C1 segment of cervical spinal cord (tissue), 14 donors: ENCODE results near the gene ZCCHC8.
A peak's percentile ranks its signal among the peaks of the same experiment; 100 is the strongest.
"Not testable (repeated sequence)": the region's sequence is repeated elsewhere in the genome, so short reads cannot be mapped to it uniquely, and the experiment has no call there.

Experiments
- DNase-seq, 14 donors: peaks; one replicate each; lab custom pipeline; 2025; lab: John Stamatoyannopoulos, UW

The ZCCHC8 gene

DNA sequence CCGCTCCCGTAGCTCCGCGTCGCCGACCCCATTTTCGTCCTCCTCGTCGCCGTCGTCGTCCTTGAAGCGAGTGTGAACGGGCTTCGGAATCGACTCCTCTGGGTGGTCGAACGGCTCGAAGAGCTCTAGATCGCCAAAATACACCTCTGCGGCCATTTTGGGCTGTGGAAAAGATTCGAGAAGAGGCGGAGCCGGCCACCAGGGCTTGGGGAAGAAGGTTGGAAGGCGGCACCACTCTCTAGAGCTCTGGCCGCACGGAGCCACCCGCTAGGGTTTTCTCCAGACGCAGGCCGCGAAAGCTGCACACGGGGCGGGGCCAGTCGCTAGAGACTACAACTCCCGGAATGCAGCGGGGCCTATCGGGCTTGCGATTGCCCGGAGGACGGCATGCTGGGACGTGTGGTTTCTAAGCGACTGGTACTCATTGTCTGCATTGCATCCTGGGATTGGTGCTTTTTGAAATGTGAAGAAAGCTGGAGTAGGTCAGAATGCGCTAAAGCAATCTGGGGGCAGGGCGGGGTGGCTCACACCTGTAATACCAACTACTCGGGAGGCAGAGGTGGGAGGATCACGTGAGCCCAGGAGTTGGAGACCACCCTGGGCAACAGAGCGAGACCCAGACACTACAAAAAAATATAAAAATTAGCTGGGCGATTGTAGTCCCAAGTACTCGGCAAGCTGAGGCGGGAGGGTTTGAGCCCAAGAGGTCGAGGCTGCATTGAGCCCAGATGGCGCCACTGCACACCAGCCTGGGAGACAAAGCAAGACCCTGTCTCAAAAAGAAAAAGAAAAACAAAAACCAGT, at the start of gene ZCCHC8:
Gene ZCCHC8, minus strand, starts transcription at position 248 of the 804 bp plus-strand sequence. Its CDS starts 92 bp downstream, at position 156.
- DNase-seq: peak; percentile 76 to 97 (median 92)

DNA sequence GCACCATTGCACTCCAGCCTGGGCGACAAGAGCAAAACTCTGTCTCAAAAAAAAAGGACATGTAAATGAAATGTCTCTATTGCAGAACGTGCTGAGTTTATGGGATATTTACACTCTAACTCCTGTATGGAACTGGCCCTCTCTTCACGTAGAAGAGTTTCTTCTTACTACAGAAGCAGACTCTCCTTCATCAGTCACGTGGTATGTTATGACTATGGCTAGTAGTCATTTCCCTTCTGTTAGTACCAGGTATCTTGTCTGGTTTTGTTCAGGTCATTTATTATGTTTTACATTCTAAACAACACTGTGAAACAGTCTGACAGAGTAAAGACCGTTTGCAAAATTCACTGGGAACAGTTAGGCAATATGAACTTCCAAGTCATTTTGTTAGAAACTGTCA, 46.6 kb upstream of the ZCCHC8 start:
- no peak for DNase-seq

DNA sequence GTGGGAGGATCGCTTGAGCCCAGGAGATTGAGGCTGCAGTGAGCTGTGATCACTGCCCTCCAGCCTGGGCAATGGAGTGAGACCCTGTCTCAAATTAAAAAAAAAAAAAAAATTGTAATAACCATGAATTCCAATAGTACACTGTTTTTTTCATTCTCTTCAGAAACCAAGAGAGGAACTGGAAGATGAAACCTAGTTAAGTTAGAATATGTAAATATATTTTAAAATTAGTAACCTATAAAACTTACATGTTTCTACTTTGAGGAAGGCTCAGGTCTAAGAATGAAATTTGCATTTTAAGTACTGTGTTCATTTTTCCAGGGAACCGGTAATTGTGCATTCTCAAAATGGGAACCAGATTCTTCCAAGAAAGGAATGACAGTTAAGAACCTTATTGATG, 45.1 kb upstream of the ZCCHC8 start:
- DNase-seq: no peak

DNA sequence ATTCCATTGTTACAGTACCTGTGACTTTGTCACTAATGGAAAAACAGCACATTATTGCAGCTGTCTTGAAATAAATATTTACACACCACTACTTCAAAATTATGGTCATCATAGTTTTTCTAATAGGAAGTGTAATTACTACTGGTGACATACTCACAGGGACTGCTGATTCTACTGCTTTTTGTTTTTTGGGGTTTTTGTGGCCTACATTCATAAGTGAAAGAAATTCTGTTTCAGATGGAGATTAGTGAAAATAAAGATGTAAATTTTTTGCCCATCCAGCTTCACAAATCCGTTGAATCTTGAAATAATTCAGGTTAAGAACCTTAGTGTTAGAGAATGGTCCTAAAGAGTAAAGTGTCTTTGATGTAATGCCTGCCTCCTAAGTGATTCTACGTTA, 43.8 kb upstream of the ZCCHC8 start:
- DNase-seq: no peak

DNA sequence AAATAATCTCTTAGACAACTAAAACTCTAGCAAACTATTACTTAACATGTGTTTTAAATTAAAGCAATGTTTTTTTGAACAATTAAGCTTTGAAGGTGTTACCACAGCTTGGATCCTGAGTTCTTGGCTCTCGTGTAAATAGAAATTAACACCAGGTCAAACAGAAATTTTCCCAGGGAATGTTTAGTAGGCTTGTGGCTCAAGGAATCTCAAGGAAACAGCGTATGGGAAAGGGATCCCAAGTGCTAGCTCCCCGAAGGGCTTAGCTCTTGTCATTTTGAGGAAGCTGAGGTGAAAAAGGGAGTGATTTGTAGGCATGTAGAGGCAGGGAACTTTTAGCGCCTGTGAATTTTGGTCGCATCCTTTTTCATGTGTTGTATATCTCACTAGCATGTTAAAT, 37.8 kb upstream of the ZCCHC8 start:
- no peak for DNase-seq

DNA sequence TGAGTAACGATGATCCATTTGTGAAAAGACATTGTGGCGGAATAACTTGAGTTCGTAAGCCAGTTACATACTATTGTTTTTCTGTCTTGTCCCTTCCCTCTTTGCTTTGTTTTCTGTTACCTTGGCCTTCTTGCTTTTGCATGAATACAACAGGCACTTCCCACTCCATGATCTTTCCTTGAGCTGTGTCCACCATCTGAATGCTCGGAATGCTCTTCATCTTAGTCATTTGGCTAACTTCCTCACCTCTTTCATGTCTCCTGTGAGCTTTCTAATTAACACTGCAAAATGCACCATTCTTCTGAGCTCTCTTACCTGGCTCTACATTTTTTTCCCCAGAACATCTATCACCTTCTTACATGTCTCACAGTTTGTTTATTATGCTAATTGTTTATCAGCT, 36.3 kb upstream of the ZCCHC8 start:
- no peak for DNase-seq

DNA sequence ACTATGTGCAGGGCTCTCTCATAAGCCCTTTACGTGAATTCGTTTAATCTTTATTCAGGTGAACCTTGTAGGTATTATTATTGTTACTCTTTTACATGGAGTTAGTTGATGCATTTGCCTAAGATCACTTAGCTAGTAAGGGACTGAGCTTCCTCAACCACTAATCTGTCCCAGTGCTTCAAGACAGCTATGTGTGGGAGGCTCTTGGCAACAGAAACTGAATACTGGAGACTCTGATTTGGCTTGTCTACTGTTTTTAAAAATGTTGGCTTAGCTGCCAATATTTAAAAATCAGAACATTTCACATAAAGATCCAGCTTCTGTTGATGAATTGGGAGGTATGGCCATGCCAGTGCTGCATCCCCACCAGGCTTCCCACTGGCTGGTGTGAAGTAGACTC, 33.1 kb upstream of the ZCCHC8 start:
- no peak for DNase-seq

DNA sequence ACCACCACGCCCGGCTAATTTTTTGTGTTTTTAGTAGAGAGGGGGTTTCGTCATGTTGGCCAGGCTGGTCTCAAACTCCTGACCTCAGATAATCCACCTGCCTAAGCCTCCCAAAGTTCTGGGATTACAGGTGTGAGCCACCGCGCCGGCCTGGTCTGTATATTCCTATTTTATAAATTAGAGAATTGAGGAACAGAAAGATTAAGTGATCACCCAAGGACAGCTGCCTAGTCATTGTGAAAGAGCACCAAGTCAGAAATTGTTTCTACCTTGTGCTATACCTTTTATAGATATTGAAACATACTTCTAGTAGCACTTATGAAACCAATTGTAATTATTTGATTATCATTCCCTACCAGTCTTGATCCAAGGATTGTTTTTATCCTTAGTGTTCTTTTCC, 28.3 kb upstream of the ZCCHC8 start:
- no peak for DNase-seq

DNA sequence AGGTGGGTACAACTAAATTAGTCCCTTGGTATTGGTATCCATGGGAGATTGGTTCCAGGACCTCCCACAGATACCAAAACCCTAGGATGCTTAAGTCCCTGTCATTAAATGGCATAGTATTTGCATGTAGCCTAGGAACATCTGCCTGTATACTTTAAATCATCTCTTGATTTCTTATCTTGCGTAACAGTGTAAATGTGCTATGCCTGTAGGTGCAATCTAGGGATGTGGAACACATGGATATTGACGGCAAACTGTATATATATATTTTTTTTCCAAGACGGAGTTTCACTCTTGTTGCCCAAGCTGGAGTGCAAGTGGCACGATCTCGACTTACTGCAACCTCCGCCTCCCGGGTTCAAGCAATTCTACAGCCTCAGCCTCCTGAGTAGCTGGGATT, 27.9 kb upstream of the ZCCHC8 start:
- DNase-seq: no peak

DNA sequence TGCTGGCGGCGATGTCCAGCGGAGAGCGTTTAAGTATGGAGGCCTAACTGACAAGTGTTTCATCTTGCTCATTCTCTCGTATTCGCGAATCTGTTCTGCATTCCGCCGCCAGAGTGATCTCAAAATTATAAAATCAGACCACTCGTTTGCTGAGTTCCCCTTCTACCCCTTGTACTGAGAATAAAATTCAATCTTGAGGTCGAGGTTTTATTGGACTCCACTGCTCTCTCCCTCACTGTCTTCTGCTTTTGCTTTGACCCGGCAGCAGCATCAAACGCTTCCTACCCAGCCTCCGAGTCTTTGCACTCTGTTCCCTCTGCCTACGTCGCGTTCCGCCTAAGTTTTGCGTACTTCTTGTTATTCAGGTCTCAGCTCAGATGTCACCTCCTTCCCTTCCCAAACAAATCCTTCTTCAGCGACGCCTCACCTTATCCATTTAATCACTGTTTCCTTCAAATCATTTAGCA, 26.8 kb upstream of the ZCCHC8 start:
- DNase-seq: peak in 1 of 14 donors; percentile 13

DNA sequence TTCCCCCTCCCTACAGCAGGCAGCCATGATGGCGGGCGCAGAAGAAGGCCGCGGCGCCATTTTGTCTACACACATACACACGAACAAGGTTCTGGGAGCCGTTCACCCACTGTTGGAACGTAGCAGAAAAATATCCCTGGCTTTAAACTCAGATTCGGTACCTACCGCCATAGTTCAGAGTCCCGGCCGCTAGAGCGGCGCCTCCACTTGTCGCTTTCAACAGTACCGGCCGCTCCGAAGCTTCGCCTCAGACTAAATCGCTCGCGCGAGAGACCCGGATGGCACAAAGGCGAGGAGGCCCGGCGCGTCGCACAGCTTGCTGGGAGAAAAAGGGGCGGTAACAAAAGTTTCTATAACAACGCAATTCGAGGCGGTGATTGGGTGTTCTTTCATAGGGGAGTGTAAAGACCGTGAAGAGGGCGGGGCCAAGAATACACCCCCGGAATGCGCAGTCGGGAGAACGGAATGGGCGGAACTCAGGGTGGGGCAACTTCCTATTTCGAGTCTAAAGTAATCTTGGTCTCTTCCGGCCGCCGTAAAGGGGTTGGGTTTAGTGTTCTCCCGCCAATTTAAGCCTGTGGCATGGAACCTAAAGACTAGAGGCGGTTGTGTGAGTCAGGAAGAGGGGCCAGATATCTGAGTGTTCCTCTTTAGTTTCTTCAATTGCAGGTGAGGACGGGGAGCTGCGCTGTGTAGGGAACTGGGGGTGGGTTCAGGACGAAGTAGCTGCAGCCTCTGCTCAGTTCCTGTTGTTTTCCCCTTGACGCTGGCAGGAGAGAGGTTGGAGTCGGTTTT, 26.1 kb upstream of the ZCCHC8 start, which contains the start of the genes KNTC1 and RSRC2:
Gene KNTC1, plus strand, starts transcription at position 567 of the 795 bp plus-strand sequence. CDS start 2,815 bp downstream, outside the sequence.
Gene RSRC2, minus strand, starts transcription at position 254 of the 795 bp plus-strand sequence. Its CDS starts 83 bp downstream, at position 171.
- DNase-seq: peak; percentile 88 to 100 (median 98)

DNA sequence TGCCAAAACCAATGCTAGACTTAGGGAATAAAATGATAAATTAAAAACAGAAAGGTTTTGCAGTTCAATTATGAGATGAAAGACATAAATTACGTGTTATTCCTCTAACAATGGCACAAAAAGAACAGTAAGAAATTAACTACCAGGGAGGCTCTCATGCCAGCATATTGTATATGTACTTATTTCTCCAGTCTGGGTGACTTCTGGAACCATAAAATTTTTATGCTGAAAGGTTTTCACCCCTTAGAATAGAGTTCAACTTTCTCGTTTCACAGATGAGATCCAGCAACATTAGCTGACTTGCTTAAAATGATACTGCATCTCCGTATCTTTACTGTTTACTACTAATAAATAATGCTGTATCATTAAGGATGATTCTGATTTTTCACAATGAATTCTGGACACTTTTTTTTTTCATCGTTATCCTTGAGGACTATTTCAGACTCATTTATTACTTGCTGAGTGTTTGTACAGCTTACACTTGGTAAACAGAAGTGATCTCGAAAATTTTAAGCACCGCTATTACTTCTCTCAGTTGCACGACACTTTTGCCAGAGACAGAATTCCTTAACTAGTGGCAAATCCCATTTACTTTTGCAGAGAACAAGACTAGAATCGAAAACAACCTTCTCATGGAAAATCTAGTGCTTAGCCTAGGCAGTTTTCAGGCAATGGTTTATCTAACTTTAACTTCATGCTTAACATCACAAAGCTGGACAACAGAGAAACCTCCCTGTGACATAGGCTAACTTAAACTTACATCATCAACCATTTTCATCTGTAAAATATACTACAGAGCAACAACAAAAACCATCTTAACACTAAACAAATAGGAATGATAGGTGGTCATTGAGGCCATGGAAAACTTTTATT, 23.4 kb upstream of the ZCCHC8 start:
- no peak for DNase-seq

DNA sequence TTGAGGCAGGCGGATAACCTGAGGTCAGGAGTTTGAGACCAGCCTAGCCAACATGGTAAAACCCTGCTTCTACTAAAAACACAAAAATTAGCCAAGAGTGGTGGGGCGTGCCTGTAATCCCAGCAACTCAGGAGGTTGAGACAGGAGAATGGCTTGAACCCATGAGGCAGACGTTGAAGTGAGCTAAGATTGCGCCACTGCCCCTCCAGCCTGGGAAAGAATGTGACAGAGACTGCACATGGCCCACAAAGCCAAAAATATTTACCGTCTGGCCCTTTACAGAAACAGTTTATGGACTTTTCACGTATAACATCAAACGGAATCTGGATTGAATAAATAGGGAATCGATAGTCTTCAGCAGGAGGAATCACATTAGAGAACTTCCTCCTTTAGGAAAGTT, 22.5 kb upstream of the ZCCHC8 start:
- no peak for DNase-seq

DNA sequence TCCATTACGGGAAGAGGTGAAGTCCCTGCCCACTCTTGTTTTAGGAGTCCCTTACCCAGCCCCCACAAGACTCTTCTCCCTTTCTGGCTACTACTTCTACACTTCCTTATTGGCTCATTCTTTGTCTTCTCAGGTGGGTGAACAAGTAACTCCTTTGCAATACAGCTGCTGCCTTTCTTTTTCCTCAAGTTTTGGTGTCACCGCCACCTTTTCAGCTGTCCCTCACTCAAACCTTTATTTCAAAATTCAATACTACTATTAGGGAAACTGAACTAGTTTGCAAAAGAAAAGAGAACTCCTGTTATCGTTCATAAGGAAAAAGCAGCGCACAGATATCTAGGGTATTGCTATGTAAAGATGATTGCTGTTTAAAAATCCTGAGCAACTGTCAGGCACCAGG, 19.9 kb upstream of the ZCCHC8 start:
- no peak for DNase-seq

DNA sequence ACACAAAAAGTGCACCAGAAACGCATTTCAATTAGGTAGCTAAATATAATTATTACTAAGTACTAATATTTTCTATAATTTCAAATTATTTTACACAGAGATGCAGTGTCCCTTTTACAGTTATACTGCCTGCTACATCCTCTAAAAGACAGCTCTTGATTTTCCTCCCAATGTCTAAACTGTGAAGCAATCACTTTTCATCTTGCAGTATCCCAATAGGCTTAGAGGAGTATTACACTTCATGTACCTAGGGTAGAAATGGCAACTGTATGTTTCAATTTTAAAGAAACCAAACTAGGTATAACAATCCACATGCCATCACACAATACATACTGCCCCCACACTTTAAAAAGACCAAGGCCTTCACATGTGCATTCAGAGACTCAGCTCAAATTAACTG, 18.7 kb upstream of the ZCCHC8 start:
- no peak for DNase-seq

DNA sequence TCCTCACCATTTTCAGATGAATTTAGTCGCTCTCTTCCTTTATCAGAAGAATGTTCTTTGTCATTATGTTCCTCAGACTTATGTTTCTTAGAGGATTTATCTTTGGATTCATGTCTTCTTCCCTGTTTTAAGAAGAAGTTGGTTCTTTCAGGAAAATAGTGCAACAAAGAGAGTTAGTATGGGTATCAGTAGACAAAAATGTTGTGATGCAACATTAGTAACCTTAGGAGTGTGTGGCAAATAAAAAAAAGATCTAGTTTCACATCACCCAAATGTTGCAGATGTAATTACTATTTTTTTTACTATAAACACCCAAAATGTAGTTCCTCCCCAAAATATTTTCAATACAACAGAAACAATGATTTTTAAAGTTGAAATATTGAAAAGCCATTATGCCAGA, 18.2 kb upstream of the ZCCHC8 start:
- no peak for DNase-seq

DNA sequence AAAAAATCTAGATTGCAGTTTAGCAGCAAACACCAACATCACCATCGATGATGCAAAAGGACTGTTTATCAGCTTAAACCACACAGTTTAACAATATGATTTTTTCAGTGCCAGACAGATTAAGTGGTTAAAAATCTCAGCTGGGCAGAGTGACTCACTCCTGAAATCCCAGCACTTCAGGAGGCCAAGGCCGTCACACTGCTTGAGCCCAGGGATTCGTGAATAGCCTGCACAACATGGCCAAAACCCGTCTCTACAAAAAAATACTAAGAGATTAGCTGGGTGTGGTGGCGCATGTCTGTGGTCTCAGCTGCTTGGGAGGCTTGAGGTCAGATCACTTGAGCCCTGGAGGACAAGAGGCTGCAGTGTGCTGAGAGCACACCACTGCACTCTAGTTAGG, 17.1 kb upstream of the ZCCHC8 start:
- no peak for DNase-seq

DNA sequence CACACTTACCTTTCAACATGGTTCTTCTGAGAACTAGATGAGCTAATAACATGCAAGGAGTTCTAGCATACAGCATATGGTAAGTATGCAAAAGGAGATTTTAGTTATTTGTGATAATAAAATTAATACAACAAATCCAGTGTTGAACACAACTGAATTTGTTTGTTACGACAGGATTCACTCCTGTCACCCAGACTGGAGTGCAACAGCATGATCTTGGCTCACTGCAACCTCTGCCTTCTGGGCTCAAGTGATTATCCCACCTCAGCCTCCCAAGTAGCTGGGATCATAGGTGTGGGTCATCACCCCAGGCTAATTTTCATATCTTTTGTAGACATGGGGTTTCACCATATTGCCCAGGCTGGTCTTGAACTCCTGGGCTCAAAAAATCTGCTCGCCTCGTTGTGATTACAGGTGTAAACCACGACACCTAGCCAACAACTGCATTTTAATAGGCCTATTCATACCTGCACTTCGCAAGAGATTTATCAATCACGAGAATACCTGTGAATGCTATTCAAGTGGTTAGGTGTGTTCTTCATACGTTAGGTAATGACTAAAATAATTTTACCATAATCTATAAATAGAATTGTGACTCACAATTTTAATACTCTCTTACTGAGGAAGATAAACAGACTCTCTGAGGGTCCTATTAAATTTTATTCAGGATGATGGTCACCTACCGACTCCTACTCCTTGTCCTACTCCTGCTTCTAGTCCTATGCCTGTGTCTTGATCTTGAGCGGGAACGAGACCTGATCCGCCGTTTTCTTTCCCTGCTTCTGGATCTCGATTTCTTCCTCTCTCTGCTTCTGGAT, 16.0 kb upstream of the ZCCHC8 start:
- no peak for DNase-seq

DNA sequence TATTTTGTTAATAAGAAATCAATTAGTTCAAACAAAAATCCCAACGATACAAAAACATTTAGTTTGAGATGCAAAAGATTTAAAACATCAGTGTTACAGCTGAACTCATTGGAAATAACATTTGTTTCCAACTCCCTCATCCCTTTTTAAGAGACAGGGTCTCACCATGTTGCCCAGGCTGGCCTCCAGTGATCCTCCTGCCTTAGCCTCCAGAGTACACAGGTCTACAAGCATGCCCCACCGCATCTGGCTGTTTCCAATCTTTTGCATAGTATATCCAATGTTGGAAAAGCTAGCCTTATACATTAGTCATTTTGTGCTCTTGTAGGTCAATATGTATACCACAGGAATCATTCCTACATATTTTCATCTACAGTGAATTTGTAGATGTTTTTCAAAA, 14.5 kb upstream of the ZCCHC8 start:
- no peak for DNase-seq

DNA sequence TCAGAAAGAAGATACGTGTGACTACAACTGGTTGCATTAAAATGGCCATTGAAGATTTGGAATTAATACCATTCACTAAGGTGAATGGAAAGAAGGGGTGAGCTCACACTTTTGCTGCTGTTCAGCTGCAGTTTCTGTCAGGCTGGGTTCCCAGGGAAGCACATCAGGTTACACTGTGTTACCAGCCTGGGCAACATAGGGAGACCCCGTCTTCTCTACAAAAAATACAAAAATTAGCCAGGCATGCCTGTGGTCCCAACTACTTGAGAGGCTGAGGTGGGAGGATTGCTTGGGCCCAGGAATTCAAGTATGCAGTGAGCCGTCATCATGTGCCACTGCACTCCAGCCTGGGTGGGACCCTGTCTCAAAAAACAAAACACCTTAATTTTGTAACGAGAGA, 12.9 kb upstream of the ZCCHC8 start:
- no peak for DNase-seq

DNA sequence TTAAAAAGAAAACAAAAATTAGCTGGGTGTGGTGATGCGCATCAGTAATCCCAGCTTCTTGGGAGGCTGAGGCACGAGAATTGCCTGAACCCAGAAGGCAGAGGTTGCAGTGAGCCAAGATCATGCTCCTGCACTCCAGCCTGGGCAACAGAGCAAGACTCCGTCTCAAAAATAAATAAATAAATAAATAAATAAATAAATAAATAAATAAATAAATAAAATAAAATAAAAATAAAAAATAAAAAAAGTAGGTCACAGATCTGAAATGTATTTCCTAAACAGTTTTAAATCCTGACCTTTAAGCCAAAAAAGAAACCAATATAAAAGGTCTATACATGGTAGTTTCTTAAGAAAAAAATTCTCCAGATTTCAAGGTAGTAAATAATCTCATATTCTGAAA, 12.3 kb upstream of the ZCCHC8 start:
- not testable (repeated sequence) for DNase-seq
